NCI-H526 (cell line): ENCODE results near the gene ATAD3C.
A peak's percentile ranks its signal among the peaks of the same experiment; 100 is the strongest.
"Not testable (repeated sequence)": the region's sequence is repeated elsewhere in the genome, so short reads cannot be mapped to it uniquely, and the experiment has no call there.

Source experiments
- DNase-seq, 2 experiments: peaks; one replicate each; lab custom pipeline; 2025; lab: John Stamatoyannopoulos, UW

ATAD3C gene

DNA sequence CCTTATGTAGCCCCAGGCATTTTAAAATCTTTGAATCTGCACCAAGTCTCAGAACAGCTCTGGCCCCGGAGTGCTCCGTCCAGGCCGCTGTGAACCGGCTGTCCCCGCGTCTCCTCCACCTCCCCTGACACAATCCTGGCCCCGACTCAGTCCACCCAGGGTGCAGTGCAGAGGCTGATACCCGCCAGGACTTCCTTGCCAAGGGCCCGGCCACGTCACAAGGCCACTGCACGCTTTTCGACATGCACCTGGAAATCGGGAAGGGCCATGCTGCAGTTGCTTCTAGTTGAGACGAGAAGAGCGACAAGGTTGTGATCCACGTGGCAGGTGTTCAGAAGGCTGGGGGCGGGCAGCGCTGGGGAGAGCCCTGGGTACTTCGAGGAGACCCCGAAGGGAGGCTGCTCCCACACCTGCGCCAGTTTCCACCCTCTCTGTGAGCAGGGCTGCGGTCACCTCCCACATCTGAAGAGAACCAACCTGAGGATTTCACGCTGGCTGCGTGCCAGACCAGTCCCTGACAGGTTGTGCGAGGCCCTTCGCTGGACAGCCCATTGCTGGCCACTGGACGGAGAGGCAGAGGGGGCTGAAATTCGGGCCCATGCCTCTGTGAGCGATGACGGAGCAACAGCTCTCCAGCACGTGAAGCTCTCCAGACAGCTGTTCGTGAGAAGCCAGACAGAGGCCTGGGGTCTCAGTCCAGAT, 7.3 kb upstream of the ATAD3C start:
- DNase-seq: no peak

DNA sequence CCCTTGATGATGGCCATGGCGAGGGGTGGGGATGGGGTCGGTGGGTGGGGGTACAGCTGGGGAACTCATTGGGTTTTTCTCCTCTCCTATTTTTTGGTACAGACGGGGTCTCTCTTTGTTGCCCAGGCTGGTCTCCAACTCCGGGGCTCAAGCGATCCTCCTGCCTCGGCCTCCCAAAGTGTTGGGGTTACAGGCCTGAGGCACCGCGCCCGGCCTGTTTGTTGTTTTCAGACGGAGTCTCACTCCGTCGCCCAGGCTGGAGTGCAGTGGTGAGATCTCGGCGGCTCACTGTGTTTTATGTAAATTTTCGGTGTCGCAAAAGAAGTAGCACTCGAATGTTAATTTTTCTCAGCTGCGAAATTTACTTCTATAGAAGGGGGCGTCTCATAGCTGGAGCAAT, 2.9 kb upstream of the ATAD3C start:
- not testable (repeated sequence) for DNase-seq

DNA sequence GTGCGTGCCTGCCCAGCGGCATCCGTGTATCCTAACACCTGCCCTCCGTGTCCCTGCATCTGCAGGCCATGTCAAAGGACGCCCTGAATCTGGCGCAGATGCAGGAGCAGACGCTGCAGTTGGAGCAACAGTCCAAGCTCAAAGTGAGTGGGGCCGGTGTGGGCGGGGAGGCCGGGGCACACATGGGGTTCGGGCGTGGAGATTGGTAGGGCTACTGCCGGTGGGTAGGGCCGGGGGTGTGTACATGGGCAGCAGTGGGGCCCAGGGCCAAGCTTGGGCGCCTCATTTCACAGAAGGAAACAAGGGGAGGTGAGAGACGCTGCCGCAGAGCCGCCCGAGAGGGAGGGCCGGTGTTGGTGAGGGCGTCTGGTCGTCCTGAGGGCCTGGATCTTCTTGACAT, 1.1 kb downstream of the ATAD3C start:
- DNase-seq: not testable (repeated sequence)

DNA sequence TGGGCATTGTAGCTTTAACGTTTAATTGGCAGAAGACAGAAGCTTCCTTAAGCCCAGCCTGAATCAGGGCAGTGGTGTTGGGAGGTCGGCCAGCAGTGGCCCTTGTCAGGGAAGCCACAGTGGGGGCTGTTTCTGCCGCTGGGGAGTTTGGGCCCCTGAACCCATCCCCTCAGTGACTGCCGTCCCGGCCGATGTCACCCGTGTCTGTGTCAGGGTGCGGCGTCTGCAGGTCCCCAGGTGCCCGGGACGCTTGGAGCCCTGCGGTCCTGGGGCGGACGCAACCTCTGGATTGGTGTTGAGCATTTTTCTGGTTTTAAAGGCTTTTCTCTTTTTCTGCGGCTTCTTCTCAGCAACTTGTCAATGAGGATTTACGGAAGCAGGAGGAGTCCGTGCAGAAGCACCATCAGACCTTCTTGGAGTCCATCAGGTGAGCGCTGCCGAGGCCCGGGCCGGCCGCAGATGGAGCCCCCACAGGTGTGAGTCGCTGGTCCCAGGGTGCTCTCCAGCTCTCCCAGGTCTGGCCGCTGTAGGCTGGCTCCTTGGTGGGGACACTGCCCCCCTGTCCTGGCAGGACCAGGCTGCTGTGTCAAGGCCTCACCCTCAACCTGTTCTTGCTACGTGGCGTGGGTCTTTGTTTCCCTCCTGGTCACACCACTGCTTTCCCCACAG, 2.3 kb downstream of the ATAD3C start:
- no peak for DNase-seq

DNA sequence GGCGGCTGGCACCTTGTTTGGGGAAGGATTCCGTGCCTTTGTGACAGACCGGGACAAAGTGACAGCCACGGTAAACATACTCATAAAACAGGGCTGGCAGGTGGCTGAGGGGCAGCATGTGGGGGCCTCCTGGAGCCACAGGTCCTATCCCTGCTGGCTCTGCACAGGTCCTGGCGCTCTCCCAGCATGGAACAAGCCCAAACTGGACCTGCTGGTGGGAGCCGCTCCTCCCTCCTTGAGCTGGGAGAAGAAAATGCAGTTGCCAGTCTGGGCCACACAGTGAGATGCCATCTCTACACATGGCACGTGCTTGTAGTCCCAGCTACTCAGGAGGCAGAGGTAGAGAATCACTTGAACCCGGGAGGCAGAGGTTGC, 2.9 kb downstream of the ATAD3C start:
- not testable (repeated sequence) for DNase-seq

DNA sequence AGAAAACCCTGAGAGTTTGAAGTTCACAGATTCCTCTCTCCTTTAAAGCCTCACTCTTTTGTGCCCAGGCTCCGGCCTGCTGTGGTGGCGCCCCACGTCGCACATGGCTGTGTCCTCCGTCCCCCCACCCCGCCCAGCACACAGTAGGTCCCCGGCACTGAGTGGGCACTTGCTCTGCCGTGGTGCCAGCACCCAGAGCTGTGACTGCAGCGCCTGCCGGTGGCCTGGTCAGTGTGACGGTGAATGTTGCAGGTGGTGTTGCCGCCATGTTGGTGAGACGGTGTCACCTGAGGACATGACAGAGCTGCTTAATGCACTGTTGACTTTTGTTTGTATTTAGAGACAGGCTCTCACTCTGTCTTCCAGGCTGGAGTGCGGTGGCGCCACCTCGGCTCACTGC, 3.4 kb downstream of the ATAD3C start:
- no peak for DNase-seq

DNA sequence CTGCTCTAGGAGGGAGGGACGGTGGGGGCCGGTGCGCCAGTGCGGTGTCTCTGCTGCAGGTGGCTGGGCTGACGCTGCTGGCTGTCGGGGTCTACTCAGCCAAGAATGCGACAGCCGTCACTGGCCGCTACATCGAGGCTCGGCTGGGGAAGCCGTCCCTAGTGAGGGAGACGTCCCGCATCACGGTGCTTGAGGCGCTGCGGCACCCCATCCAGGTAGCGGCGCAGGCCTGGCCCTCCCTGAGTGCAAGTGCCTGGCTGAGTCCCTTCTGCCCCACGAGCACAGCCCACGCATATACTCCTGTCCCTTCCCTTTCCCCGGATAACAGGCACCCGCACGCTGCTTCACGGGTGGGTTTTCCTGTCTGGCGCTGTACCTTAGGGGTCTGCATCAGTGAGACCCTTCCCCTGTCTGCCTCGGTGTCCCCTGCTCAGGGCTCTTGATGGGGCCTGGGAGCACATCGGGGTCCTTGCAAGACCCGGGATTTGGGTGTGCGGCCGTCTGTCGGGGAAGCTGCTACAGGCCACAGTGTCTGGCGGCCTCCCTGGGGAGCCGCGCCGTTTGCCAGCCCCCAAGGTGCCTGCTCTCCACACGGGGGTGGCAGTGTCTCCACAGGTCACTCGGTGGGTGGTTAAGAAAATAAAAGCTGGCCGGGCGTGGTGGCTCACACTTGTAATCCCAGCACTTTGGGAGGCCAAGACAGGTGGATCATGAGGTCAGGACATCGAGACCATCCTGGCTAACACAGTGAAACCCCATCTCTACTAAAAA, 5.0 kb downstream of the ATAD3C start:
- not testable (repeated sequence) for DNase-seq

DNA sequence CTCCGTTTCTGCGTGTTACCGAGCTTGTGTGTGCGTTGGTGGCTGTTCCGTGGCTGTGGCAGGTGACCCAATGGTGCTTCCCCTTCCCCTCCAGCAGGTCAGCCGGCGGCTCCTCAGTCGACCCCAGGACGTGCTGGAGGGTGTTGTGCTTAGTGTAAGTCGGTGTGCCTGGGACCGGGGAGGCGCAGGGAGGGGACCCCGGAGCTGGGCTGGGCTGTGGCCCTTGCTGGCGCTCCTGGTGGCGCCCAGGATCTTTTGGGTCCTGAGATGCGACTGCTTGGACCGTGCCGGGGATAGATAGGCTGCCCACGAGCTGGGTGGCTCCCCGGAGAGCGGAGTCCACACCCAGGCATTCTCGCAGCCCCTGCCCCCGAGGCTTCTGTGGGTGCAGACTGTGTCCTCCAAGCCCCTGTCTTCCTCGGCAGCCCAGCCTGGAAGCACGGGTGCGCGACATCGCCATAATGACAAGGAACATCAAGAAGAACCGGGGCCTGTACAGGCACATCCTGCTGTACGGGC, 5.9 kb downstream of the ATAD3C start:
- no peak for DNase-seq

DNA sequence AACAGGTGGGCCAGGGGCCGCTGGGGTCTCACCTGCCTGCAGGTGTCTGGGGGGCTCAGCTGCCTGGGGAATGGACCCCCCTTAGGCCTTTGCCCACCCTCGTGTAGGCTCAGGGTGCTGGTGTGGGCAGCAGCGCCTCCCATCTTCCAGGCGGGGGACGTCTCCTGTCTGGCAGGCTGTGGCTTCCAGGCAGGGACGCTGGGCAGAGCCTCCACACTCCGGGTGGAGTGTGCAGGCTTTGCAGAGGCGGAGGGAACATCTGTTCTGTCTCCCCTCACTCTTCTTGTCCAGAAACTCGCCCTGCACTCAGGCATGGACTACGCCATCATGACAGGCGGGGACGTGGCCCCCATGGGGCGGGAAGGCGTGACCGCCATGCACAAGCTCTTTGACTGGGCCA, 6.4 kb downstream of the ATAD3C start:
- DNase-seq: not testable (repeated sequence)

DNA sequence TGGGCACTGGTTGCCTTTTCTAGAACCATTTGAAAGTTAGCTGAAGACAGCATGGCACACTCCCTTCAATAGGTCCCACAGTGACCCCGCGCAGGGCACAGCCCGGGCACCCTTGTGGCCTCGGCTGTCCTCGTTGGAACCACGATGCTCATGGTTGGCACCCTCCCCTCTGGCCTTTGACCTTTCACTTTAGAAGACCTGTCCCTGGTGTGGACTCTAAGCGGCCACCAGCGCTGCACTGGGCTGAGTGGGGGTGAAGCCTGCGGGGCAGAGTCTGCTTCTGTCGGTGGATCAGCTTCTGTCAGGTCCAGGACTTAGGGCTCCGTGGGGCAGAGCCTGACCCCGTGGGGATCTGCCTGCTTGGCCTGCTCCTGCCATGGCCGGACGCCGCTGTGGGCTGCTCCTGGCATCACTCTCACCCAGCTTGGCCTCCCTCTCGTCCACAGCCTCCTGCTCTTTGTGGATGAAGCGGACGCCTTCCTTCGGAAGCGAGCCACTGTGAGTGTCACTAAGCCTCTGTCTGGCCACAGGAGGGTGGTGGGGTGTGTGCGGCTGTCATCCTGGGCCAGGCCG, 7.3 kb downstream of the ATAD3C start:
- not testable (repeated sequence) for DNase-seq

DNA sequence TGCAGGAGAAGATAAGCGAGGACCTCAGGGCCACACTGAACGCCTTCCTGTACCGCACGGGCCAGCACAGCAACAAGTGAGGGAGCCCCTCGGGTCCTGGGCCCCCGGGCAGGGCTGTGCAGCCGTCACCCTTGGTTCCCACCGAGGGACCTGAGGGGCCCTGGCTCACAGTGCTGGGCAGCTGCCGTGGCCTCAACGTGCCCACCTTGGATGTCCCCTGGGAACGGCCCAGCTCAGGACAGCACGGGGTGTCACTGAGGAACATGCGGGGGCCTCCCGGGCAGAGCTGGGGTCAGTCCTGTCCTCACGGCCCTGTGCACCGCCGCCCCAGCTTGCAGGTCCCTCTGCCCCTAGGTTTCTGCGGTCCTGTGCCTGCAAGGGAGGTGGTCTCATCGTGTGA, 9.7 kb downstream of the ATAD3C start:
- not testable (repeated sequence) for DNase-seq

DNA sequence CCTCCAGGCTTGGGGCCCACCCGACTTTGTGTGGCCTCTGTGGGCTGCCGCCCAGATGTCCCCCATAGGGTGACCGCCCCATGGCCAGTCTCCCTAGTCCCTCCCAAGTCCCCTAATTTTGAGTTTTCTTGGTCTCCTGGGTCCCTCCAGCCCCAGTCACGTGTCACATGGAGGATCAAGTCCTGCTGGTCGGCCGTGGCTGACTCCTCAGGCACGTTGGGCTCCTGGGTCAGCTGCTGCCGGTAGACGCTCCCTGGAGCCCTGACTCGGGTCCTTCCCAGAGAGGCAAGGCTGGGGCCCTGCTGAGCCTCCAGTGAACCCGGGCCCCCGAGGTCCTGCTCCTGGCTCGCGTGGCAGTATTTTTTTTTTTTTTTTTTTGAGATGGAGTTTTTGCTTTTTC, 10.2 kb downstream of the ATAD3C start:
- DNase-seq: not testable (repeated sequence)

DNA sequence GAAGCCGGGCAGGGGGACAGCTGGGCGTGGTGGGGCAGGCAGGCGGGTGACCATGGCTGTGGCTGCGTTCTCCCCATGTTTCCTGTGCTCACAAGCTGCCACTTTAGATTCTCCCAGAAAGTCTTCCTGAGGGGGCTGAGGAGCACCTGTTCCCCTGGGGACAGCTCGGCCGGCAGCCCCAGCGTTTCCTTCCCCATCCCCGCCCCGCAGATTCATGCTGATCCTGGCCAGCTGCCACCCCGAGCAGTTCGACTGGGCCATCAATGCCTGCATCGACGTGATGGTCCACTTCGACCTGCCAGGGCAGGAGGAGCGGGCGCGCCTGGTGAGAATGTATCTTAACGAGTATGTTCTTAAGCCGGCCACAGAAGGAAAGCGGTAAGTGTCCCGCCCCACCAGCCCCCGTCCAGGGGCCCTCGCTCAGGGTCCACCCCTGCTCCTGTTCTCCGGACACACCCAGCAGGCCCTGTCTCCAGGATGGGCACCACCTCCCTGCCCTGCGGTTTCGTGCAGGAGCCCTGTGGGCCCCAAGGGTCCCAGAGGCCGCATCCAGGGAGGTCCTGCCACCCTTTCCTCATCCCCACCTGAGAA, 11.1 kb downstream of the ATAD3C start:
- no peak for DNase-seq

DNA sequence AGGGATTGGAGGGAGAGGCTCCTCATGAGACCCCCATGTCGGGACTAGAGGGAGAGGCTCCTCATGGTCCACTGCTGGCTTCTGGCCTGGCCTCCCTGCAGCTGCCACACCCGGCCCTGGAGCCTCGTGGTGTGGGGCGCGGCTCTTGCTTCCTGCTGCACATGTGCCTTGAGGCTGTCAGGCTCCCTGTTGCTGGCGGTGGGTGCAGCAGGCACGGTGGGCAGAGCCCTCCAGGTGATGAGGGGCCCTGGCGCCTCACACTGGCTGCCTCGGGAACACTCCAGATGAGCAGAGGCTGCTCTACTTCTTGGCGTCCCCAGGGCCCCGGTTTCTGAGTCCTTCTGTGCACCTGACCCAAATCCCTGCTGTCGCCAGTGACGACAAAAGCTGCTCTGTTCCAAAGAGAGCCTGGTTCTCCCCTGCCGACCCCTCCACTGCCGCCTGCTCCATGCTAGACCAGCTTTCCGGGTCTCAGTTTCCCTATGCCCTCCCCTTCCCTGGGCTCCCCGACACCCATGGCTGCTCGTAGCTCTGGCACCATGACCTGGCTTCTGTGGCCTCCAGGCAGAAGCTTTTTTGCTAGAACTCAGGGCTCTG, 12.3 kb downstream of the ATAD3C start:
- DNase-seq: no peak

DNA sequence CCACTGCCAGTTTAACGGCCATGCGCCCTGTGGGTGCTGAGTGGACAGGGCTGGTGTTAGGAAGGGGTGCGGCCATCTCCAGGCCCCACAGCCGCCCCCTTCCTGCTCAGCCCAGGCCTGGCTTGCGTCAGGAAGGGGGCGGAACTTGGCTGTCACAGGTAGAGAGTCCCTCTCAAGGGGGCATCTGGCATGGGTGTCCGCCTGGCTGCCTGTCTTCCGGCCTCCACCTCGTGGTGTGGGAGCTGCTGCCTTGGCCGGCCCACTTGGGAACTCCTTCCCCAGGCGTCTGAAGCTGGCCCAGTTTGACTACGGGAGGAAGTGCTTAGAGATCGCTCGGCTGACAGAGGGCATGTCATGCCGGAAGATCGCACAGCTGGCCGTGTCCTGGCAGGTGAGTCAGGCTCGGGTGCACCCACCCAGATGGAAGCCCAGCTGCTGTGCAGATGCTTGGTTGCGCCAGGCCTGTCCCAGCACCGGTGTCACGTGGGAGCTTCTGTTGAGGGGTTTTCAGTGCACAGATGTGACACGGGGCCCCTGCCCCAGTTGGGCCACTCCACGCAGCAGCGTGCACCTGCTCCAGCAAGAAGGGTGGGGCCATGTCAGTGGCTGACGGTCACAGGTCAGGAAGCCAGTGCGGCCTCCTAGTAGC, 13.0 kb downstream of the ATAD3C start:
- no peak for DNase-seq

DNA sequence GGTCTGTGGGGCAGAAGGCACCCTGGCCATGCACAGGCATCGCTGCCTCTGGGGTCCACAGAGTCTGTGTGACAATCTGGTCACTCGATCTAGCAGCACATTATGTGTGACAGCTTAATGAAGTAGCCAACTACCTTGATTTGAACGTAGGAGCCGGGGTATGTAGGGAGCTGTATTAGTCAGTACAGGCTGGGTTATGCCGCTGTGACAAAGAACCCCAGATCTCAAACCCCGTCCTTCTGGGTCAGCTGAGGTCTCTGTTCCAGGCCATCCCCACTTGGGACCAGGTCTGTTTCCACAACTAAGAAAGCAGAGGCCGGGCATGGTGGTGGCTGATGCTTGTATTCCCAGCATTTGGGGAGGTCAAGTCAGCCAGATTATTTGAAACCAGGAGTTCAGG, 13.8 kb downstream of the ATAD3C start:
- DNase-seq: no peak

DNA sequence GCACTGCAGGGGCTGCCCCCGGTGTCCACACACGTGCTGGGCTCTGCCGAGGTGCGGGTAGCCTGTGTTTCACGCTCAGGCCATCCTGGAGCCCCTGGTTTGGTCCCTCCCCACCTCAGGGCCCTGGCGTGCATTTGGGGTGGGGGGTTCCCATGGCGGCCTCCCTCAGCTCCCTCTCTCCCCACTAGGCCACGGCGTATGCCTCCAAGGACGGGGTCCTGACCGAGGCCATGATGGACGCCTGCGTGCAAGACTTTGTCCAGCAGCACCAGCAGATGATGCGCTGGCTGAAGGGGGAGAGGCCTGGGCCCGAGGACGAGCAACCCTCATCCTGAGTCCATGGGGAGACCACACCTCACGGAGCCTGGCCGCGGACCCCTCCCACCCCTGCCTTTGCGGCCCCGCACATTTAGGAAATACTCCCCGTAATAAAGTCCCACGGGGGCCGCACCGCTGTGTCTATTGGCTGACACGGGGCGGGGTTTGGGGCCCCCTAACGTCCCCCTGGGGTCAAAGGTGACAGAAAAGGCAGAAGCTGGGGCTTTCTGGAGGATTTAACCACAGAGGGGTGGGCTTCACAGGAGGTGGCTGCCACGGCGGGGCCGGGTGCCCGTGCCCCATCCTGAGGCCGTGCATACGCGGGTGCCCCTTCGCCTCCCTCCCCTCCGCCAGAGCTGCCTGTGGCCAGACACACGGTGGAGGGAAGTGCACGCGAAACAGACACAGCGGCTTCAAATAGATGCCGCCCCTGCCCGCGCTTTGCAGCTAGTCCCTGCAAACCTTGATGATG, 18.9 kb downstream of the ATAD3C start:
- DNase-seq: not testable (repeated sequence)

DNA sequence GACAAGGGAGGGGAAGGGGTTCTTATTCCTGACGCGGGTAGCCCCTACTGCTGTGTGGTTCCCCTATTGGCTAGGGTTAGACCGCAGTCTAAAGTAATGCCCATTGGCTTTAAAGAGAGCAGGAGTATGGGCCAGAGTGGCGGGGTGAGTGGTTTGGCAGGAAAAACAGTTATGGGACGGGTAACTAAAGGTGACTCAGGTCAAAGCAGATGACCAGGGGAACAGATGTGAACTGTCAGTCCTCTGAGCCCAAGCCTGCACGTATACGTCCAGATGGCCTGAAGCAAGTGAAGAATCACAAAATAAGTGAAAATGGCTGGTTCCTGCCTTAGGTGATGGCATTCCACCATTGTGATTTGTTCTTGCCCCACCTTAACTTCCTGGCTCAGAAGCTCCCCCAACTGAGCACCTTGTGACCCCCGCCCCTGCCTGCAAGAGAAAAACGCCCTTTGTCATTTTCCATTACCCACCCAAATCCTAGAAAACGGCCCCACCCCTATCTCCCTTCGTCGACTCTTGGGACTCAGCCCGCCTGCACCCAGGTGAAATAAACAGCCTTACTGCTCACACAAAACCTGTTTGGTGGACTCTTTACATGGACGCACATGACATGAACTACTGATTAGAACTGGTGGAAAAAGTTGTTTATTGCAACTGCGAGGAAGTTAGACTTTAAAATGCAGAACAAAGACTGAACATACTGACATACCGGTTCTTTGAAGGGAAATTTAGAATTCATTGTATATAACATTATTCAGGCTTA, 21.3 kb downstream of the ATAD3C start:
- peak in 1 of 2 experiments; percentile 16 for DNase-seq

DNA sequence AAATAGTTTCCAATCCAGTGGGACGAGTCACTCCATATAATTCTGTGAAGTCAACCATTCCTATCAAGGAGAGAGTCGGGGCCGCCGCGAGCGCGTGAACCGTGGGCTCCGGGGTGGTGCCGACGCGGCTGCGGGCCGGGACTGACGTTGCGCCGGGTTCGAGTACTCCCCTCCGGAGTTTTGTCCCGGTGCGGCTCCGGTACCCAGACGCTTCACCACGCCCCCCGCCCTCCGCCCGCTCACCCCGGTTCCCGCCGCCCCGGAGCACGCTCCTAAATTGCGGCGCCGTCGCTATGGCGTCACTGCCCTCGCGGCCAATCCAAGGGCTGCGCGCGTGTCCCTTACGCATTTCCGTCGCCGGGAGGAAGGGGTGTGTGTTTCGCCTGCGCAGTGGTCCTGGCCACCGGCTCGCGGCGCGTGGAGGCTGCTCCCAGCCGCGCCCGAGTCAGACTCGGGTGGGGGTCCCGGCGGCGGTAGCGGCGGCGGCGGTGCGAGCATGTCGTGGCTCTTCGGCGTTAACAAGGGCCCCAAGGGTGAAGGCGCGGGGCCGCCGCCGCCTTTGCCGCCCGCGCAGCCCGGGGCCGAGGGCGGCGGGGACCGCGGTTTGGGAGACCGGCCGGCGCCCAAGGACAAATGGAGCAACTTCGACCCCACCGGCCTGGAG, 22.0 kb downstream of the ATAD3C start, which contains the start of gene ATAD3B:
TSS of gene ATAD3B (plus strand) at position 377 of the 664 bp plus-strand sequence. CDS start at position 497, 120 bp downstream.
- DNase-seq: peak; percentile 82 to 96
